ENCODE results near the gene AP5S1. TPM values are rescaled to one million over a fixed set of nuclear protein-coding genes. Genes with fewer than 3 reads are reported as not detected.
A peak's percentile ranks its signal among the peaks of the same experiment; 100 is the strongest.

The AP5S1 gene
- total RNA-seq, 1 experiment from 2014 or later, result 3.9 TPM

DNA sequence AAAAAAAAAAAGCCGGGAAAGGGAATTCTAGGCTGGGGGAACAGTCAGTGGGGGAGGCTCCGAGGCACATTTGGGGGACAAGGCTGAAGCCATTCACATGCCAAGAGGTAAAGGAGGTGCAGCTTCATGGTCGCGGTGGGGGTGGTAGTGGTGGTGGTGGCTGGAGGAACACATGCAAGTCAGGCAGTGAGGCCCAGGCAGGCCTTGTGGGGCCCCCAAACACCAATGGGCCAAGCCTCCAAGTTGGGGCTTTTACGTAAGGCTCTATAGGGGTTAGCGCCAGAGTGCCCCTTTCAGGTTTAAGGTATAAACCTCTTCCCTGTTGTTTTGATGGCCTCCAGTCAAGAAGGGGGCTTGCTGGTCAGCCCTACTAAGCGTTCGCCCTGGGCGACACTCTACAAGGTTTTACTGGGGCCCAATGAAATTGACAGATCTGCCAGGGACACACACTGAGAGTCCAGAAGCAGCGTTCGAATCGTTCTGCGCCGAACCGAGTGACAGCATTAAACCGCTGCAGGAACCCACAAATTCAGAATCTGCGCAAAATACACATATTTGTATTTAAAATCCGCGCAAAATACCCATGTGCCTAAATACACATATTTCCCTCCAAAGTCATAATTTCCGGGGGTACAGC lies 818 bp upstream of the AP5S1 start:
- H3K56ac ChIP-seq (ENCODE audit: insufficient read length, low read depth, low read length), result no peak overlapping the region
- H2BK12ac ChIP-seq (ENCODE audit: insufficient read length, low read depth, low read length), result no peak overlapping the region
- no peak overlapping the region for H3K27ac ChIP-seq (ENCODE audit: insufficient read length, low read depth, low read length)
- H2BK5ac ChIP-seq (ENCODE audit: insufficient read length, low read length), result no peak overlapping the region
- no peaks in the 10 kb centered on the region; a peak in 1 of 5 replicates for H3K9me3 Mint-ChIP-seq
- H4K20me1 ChIP-seq (ENCODE audit: control insufficient read depth, insufficient read depth, insufficient read length), result no peaks in the 10 kb centered on the region
- H3K27me3 ChIP-seq (ENCODE audit: insufficient read depth, low read length), result no peaks in the 10 kb centered on the region
- H2BK15ac ChIP-seq (ENCODE audit: low read depth, low read length), result no peak overlapping the region
- no CpG with 5 or more reads among the region's 20 CpGs for WGBS (ENCODE audit: extremely low coverage, insufficient read length, low lambda C conversion rate)
- H3K79me1 ChIP-seq (ENCODE audit: insufficient read depth, low read depth, low read length, poor library complexity, severe bottlenecking), result no peaks in the 10 kb centered on the region
- no peak overlapping the region for H3K9ac ChIP-seq (ENCODE audit: extremely low read depth, insufficient read length, low read length)
- no peak overlapping the region for H4K91ac ChIP-seq (ENCODE audit: insufficient read length, low read depth, low read length)
- no peak overlapping the region for H4K5ac ChIP-seq (ENCODE audit: insufficient read length, low read depth, low read length)
- no peaks in the 10 kb centered on the region for H3K27me3 Mint-ChIP-seq (ENCODE audit: low read depth)
- H4K8ac ChIP-seq (replicated peaks; ENCODE audit: insufficient read length, low read depth, low read length), result no peak overlapping the region
- H3K36me3 Mint-ChIP-seq (ENCODE audit: insufficient read depth in 1 of 3, low read depth in 3 of 3), result peaks cover 0 to 2% (median 0%) of the 10 kb centered on the region in 3 experiments; a peak in 1 of 7 replicates
- no peaks in the 10 kb centered on the region for H3K9me3 ChIP-seq (ENCODE audit: control insufficient read depth, low read depth, low read length)
- no peaks in the 10 kb centered on the region; the same call in 1 of the 2 replicates for H3K4me1 ChIP-seq (ENCODE audit: insufficient read depth, low read length)
- TF ChIP-seq, protein P1, sequence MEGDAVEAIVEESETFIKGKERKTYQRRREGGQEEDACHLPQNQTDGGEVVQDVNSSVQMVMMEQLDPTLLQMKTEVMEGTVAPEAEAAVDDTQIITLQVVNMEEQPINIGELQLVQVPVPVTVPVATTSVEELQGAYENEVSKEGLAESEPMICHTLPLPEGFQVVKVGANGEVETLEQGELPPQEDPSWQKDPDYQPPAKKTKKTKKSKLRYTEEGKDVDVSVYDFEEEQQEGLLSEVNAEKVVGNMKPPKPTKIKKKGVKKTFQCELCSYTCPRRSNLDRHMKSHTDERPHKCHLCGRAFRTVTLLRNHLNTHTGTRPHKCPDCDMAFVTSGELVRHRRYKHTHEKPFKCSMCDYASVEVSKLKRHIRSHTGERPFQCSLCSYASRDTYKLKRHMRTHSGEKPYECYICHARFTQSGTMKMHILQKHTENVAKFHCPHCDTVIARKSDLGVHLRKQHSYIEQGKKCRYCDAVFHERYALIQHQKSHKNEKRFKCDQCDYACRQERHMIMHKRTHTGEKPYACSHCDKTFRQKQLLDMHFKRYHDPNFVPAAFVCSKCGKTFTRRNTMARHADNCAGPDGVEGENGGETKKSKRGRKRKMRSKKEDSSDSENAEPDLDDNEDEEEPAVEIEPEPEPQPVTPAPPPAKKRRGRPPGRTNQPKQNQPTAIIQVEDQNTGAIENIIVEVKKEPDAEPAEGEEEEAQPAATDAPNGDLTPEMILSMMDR (conservative IDR thresholded peaks at IDR 0.05), result no peak
- no peak overlapping the region for H2AK5ac ChIP-seq (ENCODE audit: insufficient read length, low read length)
- H3K23me2 ChIP-seq (ENCODE audit: insufficient read length, low read depth, low read length, poor library complexity, severe bottlenecking), result no peaks in the 10 kb centered on the region
- H3K18ac ChIP-seq (ENCODE audit: insufficient read length, low read depth, low read length), result no peak overlapping the region
- no peak overlapping the region for H2AFZ ChIP-seq (ENCODE audit: low read length)
- no peak overlapping the region for H3K23ac ChIP-seq (ENCODE audit: insufficient read length, low read depth, low read length)
- peak overlapping the region in 2 of 3 experiments; percentile 62 to 83; a peak in 3 of 7 replicates for H3K27ac Mint-ChIP-seq
- no peak for DNase-seq
- H3K4ac ChIP-seq (ENCODE audit: low read depth, low read length), result no peak overlapping the region
- H3T11ph ChIP-seq (ENCODE audit: low read length), result no peak overlapping the region
- H3K14ac ChIP-seq (ENCODE audit: insufficient read depth, low read length), result no peak overlapping the region
- no peaks in the 10 kb centered on the region for H3K79me2 ChIP-seq (ENCODE audit: insufficient read depth, low read length)
- no peak overlapping the region for H2BK20ac ChIP-seq (ENCODE audit: low read depth, low read length, poor library complexity, severe bottlenecking)
- H3K4me1 Mint-ChIP-seq, result peaks cover 23 to 33% of the 10 kb centered on the region in 2 experiments
- H3K4me3 Mint-ChIP-seq, result peak overlapping the region; percentile 82 to 85
- H3K4me2 ChIP-seq (ENCODE audit: insufficient read depth, insufficient read length, low read length), result peak overlapping the region; percentile 8
- H2BK120ac ChIP-seq (ENCODE audit: low read depth, low read length, poor library complexity, severe bottlenecking), result no peak overlapping the region
